GM18868 (cell line): ENCODE data around the gene KCNK5.

Experiments
- ATAC-seq: cut with Tn5 transposase; IDR thresholded peaks from one replicate; pipeline ENCODE4 v1.9.1; 2021; ENCODE audit warnings: mild to moderate bottlenecking, moderate library complexity; ENCODE audit not compliant: unreplicated experiment

KCNK5 gene

GRCh38 chr6:39217177-39217864, 12.0 kb downstream of the KCNK5 start:
- ATAC-seq: no peak

- no peak for ATAC-seq
These were observed 13.6 kb downstream of the KCNK5 start for GRCh38 chr6:39215640-39216158.

- ATAC-seq: no peak
These were observed 14.2 kb downstream of the KCNK5 start for GRCh38 chr6:39214846-39215639.

GRCh38 chr6:39214120-39214813, 15.0 kb downstream of the KCNK5 start:
- ATAC-seq: no peak

- no peak for ATAC-seq
These were observed 15.9 kb downstream of the KCNK5 start for GRCh38 chr6:39213195-39213920.

GRCh38 chr6:39211183-39211582, 18.1 kb downstream of the KCNK5 start:
- ATAC-seq: no peak

GRCh38 chr6:39210450-39210849, 18.8 kb downstream of the KCNK5 start:
- ATAC-seq: no peak

GRCh38 chr6:39209911-39210310, 19.4 kb downstream of the KCNK5 start:
- ATAC-seq: no peak

- ATAC-seq: no peak
These were observed 19.9 kb downstream of the KCNK5 start for GRCh38 chr6:39209360-39209811.

- ATAC-seq: no peak
These were observed 21.0 kb downstream of the KCNK5 start for GRCh38 chr6:39208223-39208739.

GRCh38 chr6:39207416-39208222, 21.7 kb downstream of the KCNK5 start:
- no peak for ATAC-seq

- ATAC-seq: no peak
These were observed 23.0 kb downstream of the KCNK5 start for GRCh38 chr6:39206250-39206721.

GRCh38 chr6:39204646-39205244, 24.5 kb downstream of the KCNK5 start:
- no peak for ATAC-seq

- ATAC-seq: no peak
These were observed 25.1 kb downstream of the KCNK5 start for GRCh38 chr6:39204160-39204495.

- ATAC-seq: no peak
These were observed 25.7 kb downstream of the KCNK5 start for GRCh38 chr6:39203436-39204159.

GRCh38 chr6:39202166-39202565, 27.1 kb downstream of the KCNK5 start:
- ATAC-seq: no peak

- ATAC-seq: no peak
These were observed 28.7 kb downstream of the KCNK5 start for GRCh38 chr6:39200498-39201020.

- ATAC-seq: no peak
These were observed 29.3 kb downstream of the KCNK5 start for GRCh38 chr6:39199976-39200375.
